Mammary epithelial cell (primary cell): ENCODE results near the gene CCIN.

Experiments
- EZH2 ChIP-seq: IDR thresholded peaks from 2 replicates; pipeline ENCODE4 v1.6.1; 2012; ENCODE audit warnings: low read length, inconsistent platforms, borderline replicate concordance
- TF ChIP-seq, protein P1 (sequence below), 2 donors: IDR thresholded peaks in 1 of 2; conservative IDR thresholded peaks in 1 of 2; 2 replicates each; pipeline ENCODE4 v1.5.1; 2011 to 2012; ENCODE audit warnings: inconsistent platforms in 2 of 2, low read length in 2 of 2, mild to moderate bottlenecking in 2 of 2, control low read depth in 1 of 2, low read depth in 1 of 2; ENCODE audit not compliant: insufficient read depth in 1 of 2; ENCODE audit errors: extremely low read depth in 1 of 2

DNA sequence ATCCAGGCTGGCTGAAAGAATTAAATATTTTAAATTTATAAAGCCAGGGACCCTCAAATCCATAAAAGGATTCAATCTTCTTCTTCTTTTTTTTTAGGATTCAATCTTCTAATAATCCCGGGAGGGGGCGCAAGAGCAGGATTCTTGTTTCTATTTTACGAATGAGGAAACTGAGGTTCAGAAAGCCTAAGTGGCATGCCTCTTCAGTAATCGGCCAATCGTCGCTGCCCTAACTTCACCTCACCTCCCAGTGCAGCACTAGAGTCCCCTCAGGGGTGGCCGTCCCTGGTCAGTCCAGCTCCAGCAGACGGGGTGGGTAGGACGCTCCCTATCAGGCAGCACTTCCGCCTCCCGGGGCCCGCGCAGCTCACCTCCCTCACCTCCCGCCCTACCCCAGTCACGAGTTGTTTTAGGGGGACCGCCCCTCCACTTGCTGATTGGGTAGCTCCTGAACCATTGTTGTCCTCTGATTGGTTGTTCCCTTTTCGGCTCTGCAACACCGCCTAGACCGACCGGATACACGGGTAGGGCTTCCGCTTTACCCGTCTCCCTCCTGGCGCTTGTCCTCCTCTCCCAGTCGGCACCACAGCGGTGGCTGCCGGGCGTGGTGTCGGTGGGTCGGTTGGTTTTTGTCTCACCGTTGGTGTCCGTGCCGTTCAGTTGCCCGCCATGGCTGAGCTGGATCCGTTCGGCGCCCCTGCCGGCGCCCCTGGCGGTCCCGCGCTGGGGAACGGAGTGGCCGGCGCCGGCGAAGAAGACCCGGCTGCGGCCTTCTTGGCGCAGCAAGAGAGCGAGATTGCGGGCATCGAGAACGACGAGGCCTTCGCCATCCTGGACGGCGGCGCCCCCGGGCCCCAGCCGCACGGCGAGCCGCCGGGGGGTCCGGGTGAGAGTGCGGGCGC, 21.5 kb downstream of the CCIN start, which contains the start of gene CLTA:
- TF ChIP-seq, protein P1, sequence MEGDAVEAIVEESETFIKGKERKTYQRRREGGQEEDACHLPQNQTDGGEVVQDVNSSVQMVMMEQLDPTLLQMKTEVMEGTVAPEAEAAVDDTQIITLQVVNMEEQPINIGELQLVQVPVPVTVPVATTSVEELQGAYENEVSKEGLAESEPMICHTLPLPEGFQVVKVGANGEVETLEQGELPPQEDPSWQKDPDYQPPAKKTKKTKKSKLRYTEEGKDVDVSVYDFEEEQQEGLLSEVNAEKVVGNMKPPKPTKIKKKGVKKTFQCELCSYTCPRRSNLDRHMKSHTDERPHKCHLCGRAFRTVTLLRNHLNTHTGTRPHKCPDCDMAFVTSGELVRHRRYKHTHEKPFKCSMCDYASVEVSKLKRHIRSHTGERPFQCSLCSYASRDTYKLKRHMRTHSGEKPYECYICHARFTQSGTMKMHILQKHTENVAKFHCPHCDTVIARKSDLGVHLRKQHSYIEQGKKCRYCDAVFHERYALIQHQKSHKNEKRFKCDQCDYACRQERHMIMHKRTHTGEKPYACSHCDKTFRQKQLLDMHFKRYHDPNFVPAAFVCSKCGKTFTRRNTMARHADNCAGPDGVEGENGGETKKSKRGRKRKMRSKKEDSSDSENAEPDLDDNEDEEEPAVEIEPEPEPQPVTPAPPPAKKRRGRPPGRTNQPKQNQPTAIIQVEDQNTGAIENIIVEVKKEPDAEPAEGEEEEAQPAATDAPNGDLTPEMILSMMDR (conservative IDR thresholded peaks at IDR 0.05 in 1 of 2, IDR thresholded peaks at IDR 0.05 in 1 of 2; ENCODE audit: extremely low read depth in 1 of 2, insufficient read depth in 1 of 2, low read depth in 1 of 2, low read length in 2 of 2): peak; percentile 43 to 62
- no peak for TF ChIP-seq EZH2
